NCI-H2227 treated with DMSO at 0.1 percent for 48 hours (cell line): ENCODE measurements around the gene CSHL1.
"Not testable (repeated sequence)": the region's sequence is repeated elsewhere in the genome, so short reads cannot be mapped to it uniquely, and the experiment has no call there.

Experiments used
- DNase-seq: peaks from one replicate; lab custom pipeline; 2025; lab: John Stamatoyannopoulos, UW

CSHL1 gene

DNA sequence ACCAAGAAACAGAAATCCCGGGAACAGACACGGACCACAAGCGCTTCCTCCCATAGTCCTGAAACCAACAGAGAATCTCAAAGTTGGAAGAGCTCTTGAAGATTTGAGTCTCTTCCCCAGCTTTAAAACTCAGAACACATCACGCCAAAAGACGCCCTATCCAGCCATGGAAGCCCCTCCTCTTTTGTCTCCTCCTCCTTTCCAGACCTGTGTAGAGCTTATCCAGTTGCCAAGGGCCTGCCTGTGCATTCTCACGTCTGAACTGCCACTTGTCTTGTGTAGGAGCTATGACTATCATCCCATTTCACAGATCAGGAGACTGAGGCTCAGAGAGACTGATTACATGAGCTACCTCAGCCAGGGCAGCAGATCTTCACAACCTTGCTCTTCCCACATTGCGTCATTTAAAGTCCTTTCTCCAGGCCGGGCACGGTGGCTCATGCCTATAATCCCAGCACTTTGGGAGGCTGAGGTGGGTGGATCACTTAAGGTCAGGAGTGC lies 28.4 kb downstream of the CSHL1 start:
- DNase-seq = not testable (repeated sequence)

DNA sequence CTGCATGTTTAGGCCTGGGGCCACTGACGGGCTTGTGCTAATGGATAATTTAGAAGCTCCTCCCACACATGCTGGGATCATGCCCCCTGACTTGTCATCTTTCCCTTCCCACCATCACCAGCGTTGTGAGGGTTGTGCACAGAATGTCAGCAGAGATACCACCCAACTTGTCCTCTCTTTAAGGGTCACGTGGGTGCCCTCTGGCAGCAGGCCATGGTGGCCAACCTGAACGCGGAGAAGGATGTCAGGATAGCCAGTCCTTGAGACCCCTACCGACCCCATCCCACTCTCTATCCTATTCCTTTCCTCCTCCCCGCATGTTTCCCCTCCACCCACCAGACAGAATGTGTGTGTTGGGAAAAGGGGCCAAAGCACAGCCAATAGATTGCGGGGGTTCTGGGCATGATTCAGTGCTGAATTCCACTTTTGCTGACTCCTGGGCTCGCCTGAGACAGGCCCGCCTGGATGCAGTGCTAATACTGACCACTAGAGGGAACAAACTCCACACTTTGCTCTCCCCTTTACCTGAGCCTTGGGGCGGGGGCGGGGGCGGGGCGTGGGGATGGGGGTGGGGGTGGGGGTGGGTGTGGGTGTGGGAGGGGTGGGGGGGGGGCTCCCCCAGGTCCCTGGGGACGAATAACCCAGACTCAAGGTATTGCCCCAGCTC lies 29.0 kb downstream of the CSHL1 start, which contains the start of gene GH2:
TSS of gene GH2 (minus strand) at position 10 of the 667 bp plus-strand sequence. CDS start 143 bp downstream, outside the sequence.
- DNase-seq = no peak

DNA sequence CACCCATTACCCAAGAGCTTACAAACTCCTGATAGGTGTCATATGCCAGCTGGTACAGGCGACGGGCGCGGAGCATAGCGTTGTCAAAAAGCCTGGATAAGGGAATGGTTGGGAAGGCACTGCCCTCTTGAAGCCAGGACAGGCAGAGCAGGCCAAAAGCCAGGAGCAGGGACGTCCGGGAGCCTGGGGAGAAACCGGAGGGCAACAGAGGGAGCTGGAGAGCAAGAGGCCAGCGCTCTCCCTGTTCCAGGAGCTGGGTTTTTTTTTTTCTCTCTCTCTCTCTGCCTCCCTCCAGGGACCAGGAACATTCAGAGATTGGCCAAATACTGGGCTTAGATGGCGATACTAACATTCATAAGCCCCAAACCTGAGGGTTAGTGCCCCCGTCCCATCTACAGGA lies 29.7 kb downstream of the CSHL1 start:
- not testable (repeated sequence) for DNase-seq

DNA sequence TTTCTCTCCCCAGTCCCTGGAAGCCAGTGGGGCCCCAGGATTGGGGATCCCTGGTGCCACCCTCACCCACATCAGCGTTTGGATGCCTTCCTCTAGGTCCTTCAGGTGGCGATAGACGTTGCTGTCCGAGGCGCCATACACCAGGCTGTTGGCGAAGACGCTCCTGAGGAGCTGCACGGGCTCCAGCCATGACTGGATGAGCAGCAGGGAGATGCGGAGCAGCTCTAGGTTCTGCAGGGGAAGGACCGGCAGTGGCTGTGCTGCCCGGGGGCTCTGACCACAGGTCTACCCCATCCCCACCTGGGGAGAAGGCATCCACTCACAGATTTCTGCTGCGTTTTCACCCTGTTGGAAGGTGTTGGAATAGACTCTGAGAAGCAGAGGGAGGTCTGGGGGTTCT lies 30.4 kb downstream of the CSHL1 start:
- no peak for DNase-seq

DNA sequence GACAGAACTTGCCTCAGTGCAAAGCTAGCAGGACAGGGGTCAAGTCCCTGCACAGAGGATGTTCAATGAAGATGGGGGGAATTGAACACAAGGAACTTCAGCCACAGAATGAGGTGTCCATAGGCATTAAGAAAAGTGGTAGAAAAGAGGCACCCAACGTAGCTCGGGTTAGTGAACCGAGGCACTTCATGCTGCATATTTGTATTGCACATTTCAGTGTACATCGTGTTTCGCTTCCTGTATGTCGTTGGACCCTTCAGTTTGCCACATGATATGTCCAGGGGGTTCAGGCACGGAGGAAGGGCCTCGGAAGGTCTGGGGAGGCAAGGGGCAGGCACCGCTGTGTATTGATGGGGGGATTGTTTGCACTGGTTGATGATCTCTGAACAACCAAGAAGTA lies 32.6 kb downstream of the CSHL1 start:
- DNase-seq = not testable (repeated sequence)

DNA sequence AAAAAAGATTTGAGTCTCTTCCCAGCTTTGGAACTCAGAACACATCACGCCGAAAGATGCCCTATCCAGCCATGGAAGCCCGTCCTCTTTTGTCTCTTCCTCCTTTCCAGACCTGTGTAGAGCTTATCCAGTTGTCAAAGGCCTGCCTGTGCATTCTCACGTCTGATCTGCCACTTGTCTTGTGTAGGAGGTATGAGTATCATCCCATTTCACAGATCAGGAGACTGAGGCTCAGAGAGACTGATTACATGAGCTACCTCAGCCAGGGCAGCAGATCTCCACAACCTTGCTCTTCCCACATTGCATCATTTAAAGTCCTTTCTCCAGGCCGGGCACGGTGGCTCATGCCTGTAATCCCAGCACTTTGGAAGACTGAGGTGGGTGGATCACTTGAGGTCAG lies 36.4 kb downstream of the CSHL1 start:
- DNase-seq = not testable (repeated sequence)

DNA sequence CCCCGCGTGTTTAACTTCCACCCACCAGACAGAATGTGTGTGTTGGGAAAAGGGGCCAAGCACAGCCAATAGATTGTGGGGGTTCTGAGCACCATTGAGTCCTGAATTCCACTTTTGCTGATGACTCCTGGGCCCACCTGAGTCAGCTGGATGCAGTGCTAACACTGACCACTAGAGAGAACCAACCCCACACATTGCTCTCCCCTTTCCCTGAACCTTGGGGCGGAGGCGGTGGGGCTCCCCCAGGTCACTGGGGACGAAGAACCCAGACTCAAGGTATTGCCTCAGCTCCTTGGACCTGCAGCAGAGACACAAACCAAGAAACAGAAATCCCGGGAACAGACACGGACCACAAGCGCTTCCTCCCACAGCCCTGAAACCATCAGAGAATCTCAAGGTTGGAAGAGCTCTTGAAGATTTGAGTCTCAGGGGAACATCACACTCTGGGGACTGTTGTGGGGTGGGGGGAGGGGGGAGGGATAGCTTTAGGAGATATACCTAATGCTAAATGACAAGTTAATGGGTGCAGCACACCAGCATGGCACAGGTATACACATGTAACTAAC lies 36.9 kb downstream of the CSHL1 start:
- DNase-seq = not testable (repeated sequence)

DNA sequence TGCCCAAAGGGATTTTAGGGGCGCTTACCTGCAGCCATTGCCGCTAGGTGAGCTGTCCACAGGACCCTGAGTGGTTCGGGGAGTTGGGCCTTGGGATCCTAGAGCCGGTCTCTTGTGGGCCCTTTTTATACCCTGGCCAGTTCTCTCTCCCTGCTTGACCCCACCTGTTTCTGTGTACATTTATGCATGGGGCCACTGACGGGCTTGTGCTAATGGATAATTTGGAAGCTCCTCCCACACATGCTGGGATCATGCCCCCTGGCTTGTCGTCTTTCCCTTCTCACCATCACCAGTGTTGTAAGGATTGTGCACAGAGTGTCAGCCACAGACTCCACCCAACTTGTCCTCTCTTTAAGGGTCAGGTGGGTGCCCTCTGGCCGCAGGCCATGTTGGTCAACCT lies 37.5 kb downstream of the CSHL1 start, which contains the start of gene CSH2:
TSS of gene CSH2 (minus strand) at position 101 of the 400 bp plus-strand sequence. CDS start at position 38, 63 bp downstream.
- DNase-seq = not testable (repeated sequence)

DNA sequence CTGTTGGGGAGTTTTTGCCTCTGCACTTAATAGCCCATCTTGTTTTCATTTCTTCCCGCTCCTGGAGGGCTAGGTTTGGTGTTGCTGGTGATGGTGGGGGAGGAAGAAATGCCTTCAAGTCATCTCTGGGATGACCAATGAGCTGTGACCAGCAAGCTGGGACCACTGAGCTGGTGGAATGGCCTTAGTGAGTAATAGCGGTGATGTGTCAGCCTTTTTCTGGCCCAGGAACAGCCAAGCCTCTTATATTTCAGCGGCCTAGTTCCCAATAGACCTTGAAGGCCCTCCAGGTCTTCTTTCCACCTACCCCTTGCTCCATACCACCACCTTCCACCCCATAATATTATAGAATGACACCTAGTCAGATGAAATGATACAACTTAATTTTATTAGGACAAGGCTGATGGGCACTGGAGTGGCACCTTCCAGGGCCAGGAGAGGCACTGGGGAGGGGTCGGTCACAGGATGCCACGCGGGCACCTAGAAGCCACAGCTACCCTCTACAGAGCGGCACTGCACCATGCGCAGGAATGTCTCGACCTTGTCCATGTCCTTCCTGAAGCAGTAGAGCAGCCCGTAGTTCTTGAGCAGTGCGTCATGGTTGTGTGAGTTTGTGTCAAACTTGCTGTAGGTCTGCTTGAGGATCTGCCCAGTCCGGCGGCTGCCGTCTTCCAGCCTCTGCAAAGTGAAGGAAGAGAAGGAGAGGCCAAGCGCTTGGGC lies 39.3 kb downstream of the CSHL1 start:
- not testable (repeated sequence) for DNase-seq

DNA sequence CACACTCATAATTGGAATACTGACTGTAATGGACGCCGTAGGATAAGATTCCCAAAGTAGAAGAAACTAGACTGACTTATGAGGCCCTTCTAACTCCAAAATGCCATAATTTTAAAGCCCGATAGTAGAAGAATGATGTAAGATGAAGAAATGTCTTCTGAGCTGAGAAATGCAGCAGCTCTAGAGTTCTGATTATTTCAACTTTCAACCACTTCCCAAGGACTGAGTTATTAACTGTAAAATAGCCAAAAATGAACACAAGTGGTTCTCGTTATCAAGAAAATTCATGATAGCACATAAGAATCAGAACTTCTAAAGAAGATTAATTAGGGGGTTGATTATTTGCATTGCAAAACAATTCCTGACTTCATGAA lies 40.8 kb downstream of the CSHL1 start:
- not testable (repeated sequence) for DNase-seq

DNA sequence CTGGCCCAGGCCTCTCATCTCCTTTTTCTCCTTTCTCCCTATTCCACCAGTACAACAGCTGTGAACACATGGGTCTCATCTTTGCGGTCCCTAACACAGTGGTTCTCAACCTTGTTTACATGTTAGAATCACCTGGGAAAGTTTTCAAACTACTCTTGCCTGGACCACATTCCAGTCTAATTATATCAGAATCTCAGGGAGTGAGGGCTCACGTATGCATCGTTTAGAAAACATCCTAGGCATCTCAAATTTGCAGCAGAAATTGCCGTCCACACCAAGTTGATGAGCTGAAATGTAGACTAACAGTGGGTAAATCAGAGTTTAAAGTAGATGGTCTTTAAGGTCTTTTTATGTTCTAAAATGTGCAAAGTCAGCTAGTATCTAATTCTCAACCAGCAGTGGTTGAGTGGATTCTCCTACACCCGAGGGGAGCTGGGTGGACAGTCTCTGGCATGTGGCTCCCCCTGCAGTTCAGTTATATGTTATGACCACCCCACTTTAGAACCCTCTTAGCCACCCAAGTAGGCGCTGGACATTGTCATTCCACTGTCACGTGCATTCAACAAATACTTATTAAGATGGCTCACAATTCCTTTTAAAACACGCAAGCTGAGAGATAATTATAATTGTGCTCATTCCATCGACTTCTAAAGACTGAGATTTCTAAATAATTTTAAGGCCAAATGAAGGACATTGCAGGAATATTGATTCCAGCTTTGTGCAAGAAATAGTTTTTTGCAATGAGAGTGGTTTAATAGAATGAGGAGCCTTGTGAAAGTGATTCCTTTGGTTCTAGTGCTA lies 41.4 kb downstream of the CSHL1 start:
- DNase-seq = not testable (repeated sequence)

DNA sequence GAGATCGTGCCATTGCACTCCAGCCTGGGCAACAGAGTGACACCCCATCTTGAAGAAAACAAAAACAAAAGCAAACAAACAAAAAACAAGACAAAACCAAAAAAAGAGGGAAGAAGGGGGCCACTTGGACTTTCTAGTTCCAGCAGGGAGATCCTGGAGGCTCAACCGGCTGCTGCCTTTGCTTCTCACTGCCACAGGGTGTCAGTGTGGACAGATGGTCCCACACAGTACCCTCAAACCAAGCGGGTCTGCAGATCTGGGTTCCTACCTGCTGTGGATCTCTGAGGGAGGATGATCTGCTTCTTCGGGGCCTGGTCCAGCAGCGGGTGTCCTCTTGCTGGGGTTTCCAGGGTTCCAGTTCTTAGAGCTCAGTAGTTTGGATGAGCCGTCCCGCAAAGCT lies 44.4 kb downstream of the CSHL1 start:
- DNase-seq = not testable (repeated sequence)
